H9 (cell line): ENCODE measurements around the gene TMEM161B. TPM values are rescaled to one million over a fixed set of nuclear protein-coding genes. Genes with fewer than 3 reads are reported as not detected.

ENCODE experiments used
- DNase-seq: peaks from one replicate; pipeline ENCODE4 v3.0.0-alpha.2; 2017
- H2AFZ ChIP-seq: one replicate; pipeline ENCODE4 v1.6.1; 2013; ENCODE audit warnings: mild to moderate bottlenecking, low read length, control low read depth, moderate library complexity
- H2AK5ac ChIP-seq: 2 replicates; pipeline ENCODE4 v1.6.1; 2013; ENCODE audit warnings: low read length, control low read depth, mixed read lengths; ENCODE audit not compliant: insufficient read length
- H2BK120ac ChIP-seq: one replicate; pipeline ENCODE4 v1.6.1; 2013; ENCODE audit warnings: low read depth, mild to moderate bottlenecking, low read length, control low read depth, inconsistent platforms; ENCODE audit not compliant: poor library complexity, severe bottlenecking
- H2BK12ac ChIP-seq: 2 replicates; pipeline ENCODE4 v1.6.1; 2013; ENCODE audit warnings: low read length, control low read depth, mixed read lengths, low read depth; ENCODE audit not compliant: insufficient read length
- H2BK15ac ChIP-seq: 2 replicates; pipeline ENCODE4 v1.6.1; 2013; ENCODE audit warnings: low read depth, low read length, control low read depth
- H2BK20ac ChIP-seq: one replicate; pipeline ENCODE4 v1.6.1; 2013; ENCODE audit warnings: low read depth, mild to moderate bottlenecking, low read length, control low read depth, inconsistent platforms; ENCODE audit not compliant: poor library complexity, severe bottlenecking
- H2BK5ac ChIP-seq: 2 replicates; pipeline ENCODE4 v1.6.1; 2013; ENCODE audit warnings: low read length, control low read depth, mixed read lengths; ENCODE audit not compliant: insufficient read length
- H3K14ac ChIP-seq: 2 replicates; pipeline ENCODE4 v1.6.1; 2013; ENCODE audit warnings: low read length, control low read depth; ENCODE audit not compliant: insufficient read depth
- H3K18ac ChIP-seq: 2 replicates; pipeline ENCODE4 v1.6.1; 2013; ENCODE audit warnings: low read depth, mild to moderate bottlenecking, mixed read lengths, low read length, control low read depth; ENCODE audit not compliant: insufficient read length
- H3K23ac ChIP-seq: 2 replicates; pipeline ENCODE4 v1.6.1; 2013; ENCODE audit warnings: low read length, control low read depth, mixed read lengths, low read depth; ENCODE audit not compliant: insufficient read length
- H3K23me2 ChIP-seq: 2 replicates; pipeline ENCODE4 v1.6.1; 2013; ENCODE audit warnings: low read depth, mild to moderate bottlenecking, mixed read lengths, low read length, control low read depth; ENCODE audit not compliant: insufficient read length, poor library complexity, severe bottlenecking
- H3K27ac ChIP-seq: 2 replicates; pipeline ENCODE4 v1.5.1; 2013; ENCODE audit warnings: low read length, control low read depth, mixed read lengths, low read depth; ENCODE audit not compliant: insufficient read length
- H3K27me3 ChIP-seq: 2 replicates; pipeline ENCODE4 v1.6.1; 2013; ENCODE audit warnings: low read length, control low read depth, inconsistent platforms; ENCODE audit not compliant: insufficient read depth
- H3K4ac ChIP-seq: 2 replicates; pipeline ENCODE4 v1.6.1; 2013; ENCODE audit warnings: low read depth, mild to moderate bottlenecking, control low read depth, inconsistent platforms, low read length, moderate library complexity
- H3K4me1 ChIP-seq: 2 replicates; pipeline ENCODE4 v1.6.1; 2013; ENCODE audit warnings: low read length, control low read depth, inconsistent platforms; ENCODE audit not compliant: insufficient read depth
- H3K4me2 ChIP-seq: 2 replicates; pipeline ENCODE4 v1.6.1; 2013; ENCODE audit warnings: low read length, control low read depth, mixed read lengths; ENCODE audit not compliant: insufficient read length, insufficient read depth
- H3K56ac ChIP-seq: 2 replicates; pipeline ENCODE4 v1.6.1; 2013; ENCODE audit warnings: low read depth, mild to moderate bottlenecking, mixed read lengths, low read length, control low read depth; ENCODE audit not compliant: insufficient read length
- H3K79me1 ChIP-seq: 2 replicates; pipeline ENCODE4 v1.6.1; 2013; ENCODE audit warnings: low read depth, mild to moderate bottlenecking, moderate library complexity, low read length, control low read depth, inconsistent platforms; ENCODE audit not compliant: insufficient read depth, poor library complexity, severe bottlenecking
- H3K79me2 ChIP-seq: 2 replicates; pipeline ENCODE4 v1.6.1; 2013; ENCODE audit warnings: low read length, control low read depth, inconsistent platforms; ENCODE audit not compliant: insufficient read depth
- H3K9ac ChIP-seq: 2 replicates; pipeline ENCODE4 v1.6.1; 2013; ENCODE audit warnings: low read length, control low read depth, mixed read lengths; ENCODE audit not compliant: insufficient read length; ENCODE audit errors: extremely low read depth
- H3K9me3 ChIP-seq: one replicate; pipeline ENCODE4 v1.6.1; 2013; ENCODE audit warnings: low read depth, low read length, inconsistent platforms; ENCODE audit not compliant: control insufficient read depth
- H3T11ph ChIP-seq: one replicate; pipeline ENCODE4 v1.6.1; 2013; ENCODE audit warnings: mild to moderate bottlenecking, low read length, control low read depth, inconsistent platforms
- H4K20me1 ChIP-seq: one replicate; pipeline ENCODE4 v1.6.1; 2013; ENCODE audit not compliant: control insufficient read depth, insufficient read length, insufficient read depth
- H4K5ac ChIP-seq: 2 replicates; pipeline ENCODE4 v1.6.1; 2013; ENCODE audit warnings: low read depth, mild to moderate bottlenecking, mixed read lengths, low read length, control low read depth; ENCODE audit not compliant: insufficient read length
- H4K8ac ChIP-seq: replicated peaks from 2 replicates; pipeline ENCODE4 v1.6.1; 2013; ENCODE audit warnings: low read length, control low read depth, mixed read lengths, low read depth; ENCODE audit not compliant: insufficient read length
- H4K91ac ChIP-seq: 2 replicates; pipeline ENCODE4 v1.6.1; 2013; ENCODE audit warnings: low read depth, mild to moderate bottlenecking, moderate library complexity, mixed read lengths, low read length, control low read depth; ENCODE audit not compliant: insufficient read length
- H3K27ac Mint-ChIP-seq, 3 experiments: 2 replicates in 2 of 3; 3 replicates in 1 of 3; pipeline ENCODE4 v1.8.0; 2020 to 2021; ENCODE audit warnings: mixed read lengths in 3 of 3, mild to moderate bottlenecking in 1 of 3, moderate library complexity in 1 of 3
- H3K27me3 Mint-ChIP-seq: 2 replicates; pipeline ENCODE4 v1.8.0; 2021; ENCODE audit warnings: low read depth, mild to moderate bottlenecking, moderate library complexity, mixed read lengths
- H3K36me3 Mint-ChIP-seq, 3 experiments: 2 replicates in 2 of 3; 3 replicates in 1 of 3; pipeline ENCODE4 v1.8.0; 2020 to 2021; ENCODE audit warnings: low read depth in 3 of 3, mixed read lengths in 3 of 3; ENCODE audit not compliant: insufficient read depth in 1 of 3
- H3K4me1 Mint-ChIP-seq, 2 experiments: 2 replicates each; pipeline ENCODE4 v1.8.0; 2020; ENCODE audit warnings: mixed read lengths in 2 of 2
- H3K4me3 Mint-ChIP-seq, 2 experiments: 2 replicates in 1 of 2; 3 replicates in 1 of 2; pipeline ENCODE4 v1.8.0; 2020 to 2021; ENCODE audit warnings: mild to moderate bottlenecking in 2 of 2, mixed read lengths in 2 of 2, moderate library complexity in 1 of 2
- H3K9me3 Mint-ChIP-seq, 2 experiments: 2 replicates in 1 of 2; 3 replicates in 1 of 2; pipeline ENCODE4 v1.8.0; 2020; ENCODE audit warnings: mild to moderate bottlenecking in 2 of 2, mixed read lengths in 2 of 2, moderate library complexity in 1 of 2
- CTCF ChIP-seq: fragments of 200-600 bp; sonication (generic); conservative IDR thresholded peaks from 3 replicates; pipeline ENCODE4 v1.8.0; 2021; ENCODE audit warnings: antibody characterized with exemption, mild to moderate bottlenecking
- WGBS: extraction: QIAGEN DNeasy Blood & Tissue Kit; methylation state at CpG from one replicate; pipeline ENCODE4 v1.1.7; 2013; ENCODE audit warnings: missing lambda C conversion rate, low lambda C conversion rate, mixed read lengths; ENCODE audit not compliant: insufficient read length; ENCODE audit errors: extremely low coverage; 5-methylcytosine and 5-hydroxymethylcytosine counted together
- total RNA-seq: library from RNA; stranded (reverse); gene quantifications from 2 replicates; pipeline ENCODE4 v1.2.1, GENCODE V29; 2021

Gene TMEM161B
- total RNA-seq, 1 experiment from 2014 or later = 17.9 TPM

GRCh38 chr5:88230546-88231066 lies 38.0 kb downstream of the TMEM161B start:
- H3K23me2 ChIP-seq = no peaks in the 10 kb centered on the region
- H3K18ac ChIP-seq = no peak overlapping the region
- Mint-ChIP-seq H3K36me3 (peaks cover 9 to 30% (median 10%) of the 10 kb centered on the region in 3 experiments; a peak in 6 of 7 replicates), H3K9me3 (peaks cover 3 to 4% of the 10 kb centered on the region in 2 experiments; a peak in 2 of 5 replicates), H3K4me1 (peaks cover 33 to 43% of the 10 kb centered on the region in 2 experiments), H3K27me3 (no peaks in the 10 kb centered on the region), H3K27ac (peak overlapping the region in 1 of 3 experiments; percentile 54; a peak in 1 of 7 replicates), H3K4me3 (no peak overlapping the region)
- peaks cover 5% of the 10 kb centered on the region; the same call in 1 of the 2 replicates for H3K4me1 ChIP-seq
- no peaks in the 10 kb centered on the region for H3K9me3 ChIP-seq
- H3K9ac ChIP-seq = no peak overlapping the region
- no peak overlapping the region for H2AK5ac ChIP-seq
- H4K20me1 ChIP-seq = no peaks in the 10 kb centered on the region
- H3K4ac ChIP-seq = no peak overlapping the region
- no peak overlapping the region for H3K14ac ChIP-seq
- H2BK120ac ChIP-seq = no peak overlapping the region
- H2BK12ac ChIP-seq = no peak overlapping the region
- H4K8ac ChIP-seq = no peak overlapping the region
- no peaks in the 10 kb centered on the region for H3K79me1 ChIP-seq
- no CpG with 5 or more reads among the region's 1 CpG for WGBS
- H3K27ac ChIP-seq = no peak overlapping the region
- H2AFZ ChIP-seq = no peak overlapping the region
- H3K4me2 ChIP-seq = no peak overlapping the region
- H3K27me3 ChIP-seq = no peaks in the 10 kb centered on the region
- H2BK20ac ChIP-seq = no peak overlapping the region
- no peak overlapping the region for H2BK15ac ChIP-seq
- no peak overlapping the region for H4K5ac ChIP-seq
- H3K79me2 ChIP-seq = no peaks in the 10 kb centered on the region
- no peak overlapping the region for H3K56ac ChIP-seq
- no peak overlapping the region for H3T11ph ChIP-seq
- H3K23ac ChIP-seq = no peak overlapping the region
- no peak for DNase-seq
- no peak overlapping the region for H2BK5ac ChIP-seq
- no peak overlapping the region for H4K91ac ChIP-seq
- no peak for TF ChIP-seq CTCF
